ENCODE measurements around the gene GPC5. TPM values are rescaled to one million over a fixed set of nuclear protein-coding genes. Genes with fewer than 3 reads are reported as not detected.

Gene GPC5
- total RNA-seq, 1 experiment from 2014 or later: 0.15 TPM

GRCh38 chr13:92103689-92104153 lies 705.3 kb downstream of the GPC5 start:
- H2BK15ac ChIP-seq (ENCODE audit: low read depth, low read length): no peak overlapping the region
- no peak overlapping the region for H2AFZ ChIP-seq (ENCODE audit: low read length)

More at GRCh38 chr13:92103689-92104153, 705.3 kb downstream of the GPC5 start:
- H3K23me2 ChIP-seq (ENCODE audit: insufficient read length, low read depth, low read length, poor library complexity, severe bottlenecking): no peaks in the 10 kb centered on the region
- H2BK20ac ChIP-seq (ENCODE audit: low read depth, low read length, poor library complexity, severe bottlenecking): no peak overlapping the region
- TF ChIP-seq, protein P1, sequence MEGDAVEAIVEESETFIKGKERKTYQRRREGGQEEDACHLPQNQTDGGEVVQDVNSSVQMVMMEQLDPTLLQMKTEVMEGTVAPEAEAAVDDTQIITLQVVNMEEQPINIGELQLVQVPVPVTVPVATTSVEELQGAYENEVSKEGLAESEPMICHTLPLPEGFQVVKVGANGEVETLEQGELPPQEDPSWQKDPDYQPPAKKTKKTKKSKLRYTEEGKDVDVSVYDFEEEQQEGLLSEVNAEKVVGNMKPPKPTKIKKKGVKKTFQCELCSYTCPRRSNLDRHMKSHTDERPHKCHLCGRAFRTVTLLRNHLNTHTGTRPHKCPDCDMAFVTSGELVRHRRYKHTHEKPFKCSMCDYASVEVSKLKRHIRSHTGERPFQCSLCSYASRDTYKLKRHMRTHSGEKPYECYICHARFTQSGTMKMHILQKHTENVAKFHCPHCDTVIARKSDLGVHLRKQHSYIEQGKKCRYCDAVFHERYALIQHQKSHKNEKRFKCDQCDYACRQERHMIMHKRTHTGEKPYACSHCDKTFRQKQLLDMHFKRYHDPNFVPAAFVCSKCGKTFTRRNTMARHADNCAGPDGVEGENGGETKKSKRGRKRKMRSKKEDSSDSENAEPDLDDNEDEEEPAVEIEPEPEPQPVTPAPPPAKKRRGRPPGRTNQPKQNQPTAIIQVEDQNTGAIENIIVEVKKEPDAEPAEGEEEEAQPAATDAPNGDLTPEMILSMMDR (conservative IDR thresholded peaks at IDR 0.05): no peak
- no peaks in the 10 kb centered on the region for H4K20me1 ChIP-seq (ENCODE audit: control insufficient read depth, insufficient read depth, insufficient read length)
- no peaks in the 10 kb centered on the region for H3K36me3 Mint-ChIP-seq (ENCODE audit: insufficient read depth in 1 of 3, low read depth in 3 of 3)
- H3K4me2 ChIP-seq (ENCODE audit: insufficient read depth, insufficient read length, low read length): no peak overlapping the region
- H3K27ac Mint-ChIP-seq: no peak overlapping the region; a peak in 1 of 7 replicates
- H2BK12ac ChIP-seq (ENCODE audit: insufficient read length, low read depth, low read length): no peak overlapping the region
- H2BK5ac ChIP-seq (ENCODE audit: insufficient read length, low read length): no peak overlapping the region
- H3K4me3 Mint-ChIP-seq: no peak overlapping the region
- H3K14ac ChIP-seq (ENCODE audit: insufficient read depth, low read length): no peak overlapping the region
- no peak overlapping the region for H3K18ac ChIP-seq (ENCODE audit: insufficient read length, low read depth, low read length)
- H2BK120ac ChIP-seq (ENCODE audit: low read depth, low read length, poor library complexity, severe bottlenecking): no peak overlapping the region
- no peak for DNase-seq
- no peaks in the 10 kb centered on the region for H3K4me1 Mint-ChIP-seq
- H3K79me1 ChIP-seq (ENCODE audit: insufficient read depth, low read depth, low read length, poor library complexity, severe bottlenecking): no peaks in the 10 kb centered on the region
- no peak overlapping the region for H4K91ac ChIP-seq (ENCODE audit: insufficient read length, low read depth, low read length)
- WGBS (ENCODE audit: extremely low coverage, insufficient read length, low lambda C conversion rate): no CpG with 5 or more reads among the region's 6 CpGs
- no peaks in the 10 kb centered on the region for H3K9me3 Mint-ChIP-seq
- no peak overlapping the region for H2AK5ac ChIP-seq (ENCODE audit: insufficient read length, low read length)
- H4K8ac ChIP-seq (replicated peaks; ENCODE audit: insufficient read length, low read depth, low read length): no peak overlapping the region
- no peak overlapping the region for H3K4ac ChIP-seq (ENCODE audit: low read depth, low read length)
- H3K27ac ChIP-seq (ENCODE audit: insufficient read length, low read depth, low read length): no peak overlapping the region
- no peaks in the 10 kb centered on the region for H3K27me3 ChIP-seq (ENCODE audit: insufficient read depth, low read length)
- H3K79me2 ChIP-seq (ENCODE audit: insufficient read depth, low read length): no peaks in the 10 kb centered on the region
- no peak overlapping the region for H3K56ac ChIP-seq (ENCODE audit: insufficient read length, low read depth, low read length)
- H3T11ph ChIP-seq (ENCODE audit: low read length): no peak overlapping the region
- H3K9me3 ChIP-seq (ENCODE audit: control insufficient read depth, low read depth, low read length): no peaks in the 10 kb centered on the region
- H3K27me3 Mint-ChIP-seq (ENCODE audit: low read depth): no peaks in the 10 kb centered on the region
- no peak overlapping the region for H3K9ac ChIP-seq (ENCODE audit: extremely low read depth, insufficient read length, low read length)
- no peak overlapping the region for H4K5ac ChIP-seq (ENCODE audit: insufficient read length, low read depth, low read length)
- H3K4me1 ChIP-seq (ENCODE audit: insufficient read depth, low read length): no peaks in the 10 kb centered on the region
- H3K23ac ChIP-seq (ENCODE audit: insufficient read length, low read depth, low read length): no peak overlapping the region

Measured in H9 (cell line).